ENCODE data around the gene KCNG4.

The KCNG4 gene

DNA sequence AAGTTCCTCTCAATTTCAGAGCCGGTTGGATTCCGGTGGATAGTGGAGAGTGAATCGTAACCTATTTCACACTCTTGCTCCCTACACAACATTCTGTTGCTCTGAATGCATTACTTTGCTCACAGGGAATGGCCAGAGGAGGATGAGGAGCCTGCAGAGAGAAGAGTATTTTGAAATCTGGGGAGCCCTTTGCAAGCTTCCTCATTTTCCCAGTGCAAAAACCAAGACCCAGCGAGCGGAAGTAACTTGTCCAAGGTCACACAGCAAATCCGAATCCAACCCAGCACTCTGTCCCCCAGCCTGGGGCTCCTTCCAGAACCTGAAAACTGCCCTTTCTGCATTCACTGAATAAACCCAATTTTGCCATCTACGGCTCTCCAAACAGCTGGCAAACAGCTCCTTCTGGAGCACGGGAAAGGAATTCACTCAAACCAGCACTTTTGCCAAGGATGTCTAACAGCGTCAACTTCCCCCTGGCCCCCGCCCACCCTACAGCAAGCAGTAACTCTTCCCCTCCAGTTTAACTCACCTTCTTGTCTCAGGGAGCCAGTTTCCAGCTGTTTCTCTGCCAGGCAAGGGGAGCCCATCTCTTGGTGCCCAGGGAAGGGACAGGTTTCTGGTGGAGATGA lies 557 bp downstream of the KCNG4 start:
- DNase-seq (ENCODE audit: low read depth in 2 of 2), result peak in 1 of 2 donors; percentile 40
- no peak overlapping the region for H3K4me3 ChIP-seq (replicated peaks in 1 of 2; ENCODE audit: low read depth in 2 of 2, low read length in 2 of 2)
- no peak for TF ChIP-seq CTCF (IDR thresholded peaks at IDR 0.05; ENCODE audit: low read depth, low read length)

GRCh38 chr16:84237994-84238750 lies 1.6 kb downstream of the KCNG4 start:
- TF ChIP-seq CTCF (IDR thresholded peaks at IDR 0.05; ENCODE audit: low read depth, low read length), result no peak
- no peak overlapping the region for H3K4me3 ChIP-seq (replicated peaks in 1 of 2; ENCODE audit: low read depth in 2 of 2, low read length in 2 of 2)
- DNase-seq (ENCODE audit: low read depth in 2 of 2), result no peak

- no peak overlapping the region for H3K4me3 ChIP-seq (replicated peaks in 1 of 2; ENCODE audit: low read depth in 2 of 2, low read length in 2 of 2)
- no peak for DNase-seq (ENCODE audit: low read depth in 2 of 2)
- TF ChIP-seq CTCF (IDR thresholded peaks at IDR 0.05; ENCODE audit: low read depth, low read length), result no peak
Observed at GRCh38 chr16:84236671-84237070, 3.1 kb downstream of the KCNG4 start.

DNA sequence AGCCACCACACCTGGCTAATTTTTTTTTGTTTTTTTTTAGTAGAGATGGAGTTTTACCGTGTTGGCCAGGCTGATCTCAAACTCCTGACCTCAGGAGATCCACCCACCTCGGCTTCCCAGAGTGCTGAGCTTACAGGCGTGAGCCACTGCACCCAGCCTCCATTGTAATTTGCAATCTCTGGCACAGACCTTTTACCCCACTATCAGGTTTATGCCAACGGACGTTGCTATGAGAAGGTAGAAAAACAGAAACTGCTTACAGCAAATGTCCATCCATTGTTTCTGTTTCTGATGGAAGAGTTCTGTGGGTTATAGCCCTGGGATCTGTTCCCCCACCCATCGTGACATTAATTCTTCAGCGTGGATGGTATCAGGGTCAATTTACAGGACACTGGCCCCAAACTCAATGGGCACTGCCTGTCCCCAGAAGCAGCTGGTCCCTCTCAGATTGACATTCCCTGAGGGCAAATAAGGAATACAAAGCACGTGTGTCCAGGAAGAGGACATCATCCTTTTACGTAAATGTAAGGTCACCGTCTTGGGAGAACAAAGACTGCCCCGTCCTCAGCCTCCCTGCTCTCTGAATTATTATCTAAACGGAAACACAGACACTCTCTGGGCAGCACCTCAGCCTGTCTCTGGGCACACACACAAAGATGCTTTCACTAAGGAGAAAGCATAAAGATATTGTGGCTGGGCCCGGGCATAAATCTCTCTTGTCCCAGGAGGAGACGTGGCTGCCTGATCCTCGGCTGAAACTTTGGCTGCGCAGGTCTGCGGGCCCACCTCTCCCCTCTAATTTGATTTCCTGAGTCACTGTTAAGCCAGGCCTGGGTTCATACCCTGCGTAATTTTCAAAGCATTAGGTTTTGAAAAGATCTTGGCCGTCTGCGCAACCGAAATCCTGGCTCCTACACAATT lies 5.2 kb downstream of the KCNG4 start:
- TF ChIP-seq CTCF (IDR thresholded peaks at IDR 0.05; ENCODE audit: low read depth, low read length), result no peak
- H3K4me3 ChIP-seq (replicated peaks in 1 of 2; ENCODE audit: low read depth in 2 of 2, low read length in 2 of 2), result no peak overlapping the region
- peak; percentile 28 to 48 for DNase-seq (ENCODE audit: low read depth in 2 of 2)

- DNase-seq (ENCODE audit: low read depth in 2 of 2), result no peak
- H3K4me3 ChIP-seq (replicated peaks in 1 of 2; ENCODE audit: low read depth in 2 of 2, low read length in 2 of 2), result no peak overlapping the region
- no peak for TF ChIP-seq CTCF (IDR thresholded peaks at IDR 0.05; ENCODE audit: low read depth, low read length)
Observed at GRCh38 chr16:84233748-84234147, 6.1 kb downstream of the KCNG4 start.

- TF ChIP-seq CTCF (IDR thresholded peaks at IDR 0.05; ENCODE audit: low read depth, low read length), result no peak
- DNase-seq (ENCODE audit: low read depth in 2 of 2), result no peak
- H3K4me3 ChIP-seq (replicated peaks in 1 of 2; ENCODE audit: low read depth in 2 of 2, low read length in 2 of 2), result no peak overlapping the region
Observed at GRCh38 chr16:84232969-84233368, 6.8 kb downstream of the KCNG4 start.

Data from cardiac fibroblast (primary cell).